ENCODE results near the gene ATF5. TPM values are rescaled to one million over a fixed set of nuclear protein-coding genes. Genes with fewer than 3 reads are reported as not detected.

Gene ATF5
- total and polyA plus RNA-seq, 2 of the 8 experiments (the other 6 are each of a cell fraction or from before 2014, with no cell fraction given) = 6.2 to 13.1 TPM

DNA sequence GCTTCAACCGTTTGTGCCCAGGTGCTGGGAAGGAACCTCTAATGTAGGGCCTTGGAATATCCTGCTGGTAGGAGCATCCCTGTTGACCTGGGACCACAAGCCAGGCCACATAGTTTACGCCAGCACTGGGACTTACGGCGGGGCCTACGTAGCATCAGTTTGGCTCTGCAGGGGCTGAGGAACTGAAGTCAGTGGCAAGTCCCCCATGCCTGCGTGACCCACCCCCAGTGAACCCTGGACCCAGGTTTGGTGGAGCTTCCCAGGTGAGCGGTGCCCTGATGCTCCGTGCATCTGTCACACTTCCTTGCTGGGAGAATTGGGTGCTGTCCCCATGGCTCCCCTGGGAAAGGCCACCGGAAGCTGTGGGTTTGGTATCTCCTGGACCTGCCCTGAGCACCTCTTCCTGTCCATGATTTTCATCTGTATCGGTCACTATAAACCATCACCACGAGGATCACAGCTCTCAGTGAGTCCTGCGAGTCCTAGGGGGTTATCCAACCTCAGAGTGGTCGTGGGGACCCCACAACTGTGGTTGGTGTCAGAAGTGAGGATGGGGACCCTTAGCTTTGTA is 22.0 kb downstream of the ATF5 start:
- H3K4me1 ChIP-seq (replicated peaks in 1 of 4; ENCODE audit: control insufficient read depth in 3 of 4, insufficient read depth in 4 of 4, low read length in 3 of 4) = peaks cover 0 to 8% (median 4%) of the 10 kb centered on the region in 4 experiments; a peak in 5 of 7 replicates
- no peak overlapping the region for H3K4me3 ChIP-seq (ENCODE audit: extremely low read depth in 1 of 4, insufficient read depth in 2 of 4, low read depth in 3 of 4, low read length in 4 of 4)
- H3K4ac ChIP-seq (replicated peaks; ENCODE audit: insufficient read length, low read depth, low read length) = no peak overlapping the region
- H3K9ac ChIP-seq (replicated peaks in 1 of 4; ENCODE audit: extremely low read depth in 1 of 4, low read depth in 3 of 4, low read length in 3 of 4) = no peak overlapping the region
- no peak overlapping the region for H4K91ac ChIP-seq (replicated peaks; ENCODE audit: insufficient read length, low read length)
- H3K27ac ChIP-seq (ENCODE audit: low read depth, low read length) = no peak overlapping the region
- H3K18ac ChIP-seq (ENCODE audit: extremely low read depth, low read length) = no peak overlapping the region
- H3K9me3 ChIP-seq (ENCODE audit: insufficient read depth in 2 of 2, low read depth in 1 of 2, low read length in 1 of 2) = peaks cover 0 to 3% of the 10 kb centered on the region in 2 experiments; a peak in 1 of 4 replicates
- ChIA-PET POLR2A (ENCODE audit: partially characterized antibody) (interaction anchor here (0.6 to 1.1 kb wide), 3 partner anchors 16 to 25 kb away, joined by 3 to 4 read pairs (median 3); no protein-coding TSS in a partner anchor), CTCF (ENCODE audit: partially characterized antibody) (interaction anchor here (0.9 to 7.3 kb wide), 6 partner anchors 11 to 308 kb away, joined by 3 to 69 read pairs (median 4); no protein-coding TSS in a partner anchor)
- peaks cover 0 to 1% of the 10 kb centered on the region in 2 experiments for H4K20me1 ChIP-seq (replicated peaks in 1 of 2; ENCODE audit: control insufficient read depth in 1 of 2, insufficient read depth in 2 of 2, low read length in 2 of 2)
- H4K5ac ChIP-seq (ENCODE audit: insufficient read length, low read depth, low read length) = no peak overlapping the region
- no peak overlapping the region for H3K4me2 ChIP-seq (ENCODE audit: insufficient read depth in 1 of 2, low read depth in 2 of 2, low read length in 2 of 2)
- H3K79me2 ChIP-seq (ENCODE audit: control insufficient read depth in 1 of 2, insufficient read depth in 2 of 2, low read length in 2 of 2) = no peaks in the 10 kb centered on the region
- H3K79me1 ChIP-seq (ENCODE audit: low read depth, low read length) = no peaks in the 10 kb centered on the region
- no peak overlapping the region for H3K23ac ChIP-seq (ENCODE audit: insufficient read length)
- H2BK15ac ChIP-seq (ENCODE audit: low read length) = no peak overlapping the region
- FAIRE-seq (no peak), DNase-seq (ENCODE audit: low read depth in 1 of 2, low spot score in 2 of 2) (no peak)
- no peaks in the 10 kb centered on the region for H3K36me3 ChIP-seq (ENCODE audit: control insufficient read depth in 2 of 4, insufficient read depth in 4 of 4, low read length in 3 of 4)
- H4K8ac ChIP-seq (ENCODE audit: extremely low read depth, insufficient read depth, low read length) = no peak overlapping the region; the same call in 1 of the 2 replicates
- no peaks in the 10 kb centered on the region for H3K27me3 ChIP-seq (replicated peaks in 1 of 4; ENCODE audit: control insufficient read depth in 3 of 4, extremely low read depth in 1 of 4, insufficient read depth in 3 of 4, low read length in 3 of 4)
- H2AFZ ChIP-seq (ENCODE audit: low read length) = no peak overlapping the region
- 87% methylated on average over 13 of the region's 13 CpGs; no CpG with 5 or more reads in 1 of the 2 experiments for WGBS, 2 experiments (ENCODE audit: extremely low coverage in 1 of 2, insufficient coverage in 1 of 2, insufficient read length in 1 of 2, insufficient replicate concordance in 2 of 2, low coverage in 1 of 2, low lambda C conversion rate in 2 of 2, missing lambda C conversion rate in 1 of 2)
- TF ChIP-seq JUND (IDR thresholded peaks at IDR 0.05; ENCODE audit: low read length) (no peak), FOSL1 (IDR thresholded peaks at IDR 0.05; ENCODE audit: insufficient read depth, low read depth, low read length) (no peak), BCL11A (IDR thresholded peaks at IDR 0.05; ENCODE audit: low read depth in 2 of 2, low read length in 2 of 2) (no peak), EGR1 (IDR thresholded peaks at IDR 0.05; ENCODE audit: borderline replicate concordance, low read depth, low read length) (no peak), GTF2F1 (IDR thresholded peaks at IDR 0.05; ENCODE audit: borderline replicate concordance, low read depth, low read length) (no peak), HDAC2 (IDR thresholded peaks at IDR 0.05; ENCODE audit: borderline replicate concordance in 1 of 2, low read depth in 2 of 2, low read length in 2 of 2) (no peak), CHD1 (IDR thresholded peaks at IDR 0.05; ENCODE audit: low read depth, low read length) (no peak)
- TF ChIP-seq, protein P1, sequence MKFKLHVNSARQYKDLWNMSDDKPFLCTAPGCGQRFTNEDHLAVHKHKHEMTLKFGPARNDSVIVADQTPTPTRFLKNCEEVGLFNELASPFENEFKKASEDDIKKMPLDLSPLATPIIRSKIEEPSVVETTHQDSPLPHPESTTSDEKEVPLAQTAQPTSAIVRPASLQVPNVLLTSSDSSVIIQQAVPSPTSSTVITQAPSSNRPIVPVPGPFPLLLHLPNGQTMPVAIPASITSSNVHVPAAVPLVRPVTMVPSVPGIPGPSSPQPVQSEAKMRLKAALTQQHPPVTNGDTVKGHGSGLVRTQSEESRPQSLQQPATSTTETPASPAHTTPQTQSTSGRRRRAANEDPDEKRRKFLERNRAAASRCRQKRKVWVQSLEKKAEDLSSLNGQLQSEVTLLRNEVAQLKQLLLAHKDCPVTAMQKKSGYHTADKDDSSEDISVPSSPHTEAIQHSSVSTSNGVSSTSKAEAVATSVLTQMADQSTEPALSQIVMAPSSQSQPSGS (IDR thresholded peaks at IDR 0.05; ENCODE audit: low read length) = no peak
- no peak overlapping the region for H2BK12ac ChIP-seq (ENCODE audit: low read depth, low read length)
- no peak overlapping the region for H2BK20ac ChIP-seq (ENCODE audit: low read length)
- no peak overlapping the region for H2AK5ac ChIP-seq (ENCODE audit: low read depth, low read length)
- no peak overlapping the region for H2BK120ac ChIP-seq (replicated peaks; ENCODE audit: low read depth, low read length)
- no peak overlapping the region for H3K56ac ChIP-seq (replicated peaks; ENCODE audit: insufficient read length, low read depth, low read length)
- H3K14ac ChIP-seq (ENCODE audit: insufficient read length) = no peak overlapping the region
- H3K23me2 ChIP-seq (ENCODE audit: low read depth, low read length) = no peaks in the 10 kb centered on the region
- H2BK5ac ChIP-seq (ENCODE audit: low read depth, low read length) = no peak overlapping the region

All from H1 (cell line).